Measurements from ENCODE around the gene CRISP1.

GRCh38 chr6:49815166-49815565 is 51.2 kb downstream of the CRISP1 start:
- TF ChIP-seq CTCF (IDR thresholded peaks at IDR 0.05), result no peak
- TF ChIP-seq POLR2A (IDR thresholded peaks at IDR 0.05), result no peak
